CD4-positive, alpha-beta T cell (primary cell): Measurements from ENCODE around the gene COL6A2. TPM values are rescaled to one million over a fixed set of nuclear protein-coding genes. Genes with fewer than 3 reads are reported as not detected.

Experiments
- ATAC-seq: fragments of 200-7000 bp; cut with Tn5 transposase; one replicate; pipeline ENCODE4 v1.10.0; 2022; ENCODE audit warnings: mild to moderate bottlenecking; ENCODE audit not compliant: poor library complexity
- CTCF ChIA-PET: fragments of 350-600 bp; sonication (Branson Sonifier 250); formaldehyde crosslinking; loops from one replicate; lab custom pipeline; 2021; ENCODE audit warnings: antibody characterized with exemption, inconsistent platforms; lab: Charles Lee
- POLR2A ChIA-PET: fragments of 350-600 bp; sonication (Branson Sonifier 250); formaldehyde crosslinking; loops from one replicate; lab custom pipeline; 2021; ENCODE audit warnings: antibody characterized with exemption, inconsistent platforms; lab: Charles Lee
- DNase-seq, 14 experiments: peaks; one replicate each; pipeline ENCODE4 v3.0.0-alpha.2; 2013 to 2020; ENCODE audit warnings: mixed read lengths in 2 of 14
- H3K27ac ChIP-seq, 2 donors: one replicate each; pipeline versions ENCODE4 v1.5.1 to v1.7.0; 2013; ENCODE audit warnings: low read length in 2 of 2, low read depth in 1 of 2, mild to moderate bottlenecking in 1 of 2
- H3K27me3 ChIP-seq, 2 experiments: 1 replicate in 1 of 2; 2 replicates in 1 of 2; pipeline versions ENCODE4 v1.6.1 to v1.7.0; 2013; ENCODE audit warnings: low read length in 2 of 2, control low read depth in 1 of 2, mild to moderate bottlenecking in 1 of 2, moderate library complexity in 1 of 2; ENCODE audit not compliant: insufficient read depth in 2 of 2, control insufficient read depth in 1 of 2
- H3K36me3 ChIP-seq: one replicate; pipeline ENCODE4 v1.6.1; 2013; ENCODE audit warnings: low read length, control low read depth; ENCODE audit not compliant: insufficient read depth
- H3K4me1 ChIP-seq: one replicate; pipeline ENCODE4 v1.6.1; 2013; ENCODE audit warnings: low read length, control low read depth; ENCODE audit not compliant: insufficient read depth
- H3K4me3 ChIP-seq: one replicate; pipeline ENCODE4 v1.5.1; 2013; ENCODE audit warnings: mild to moderate bottlenecking, low read length, moderate library complexity
- H3K9me3 ChIP-seq, 2 experiments: 1 replicate in 1 of 2; 2 replicates in 1 of 2; pipeline versions ENCODE4 v1.6.1 to v1.7.0; 2013; ENCODE audit warnings: low read length in 2 of 2, mild to moderate bottlenecking in 2 of 2, control low read depth in 1 of 2, moderate library complexity in 1 of 2; ENCODE audit not compliant: control insufficient read depth in 1 of 2, insufficient read depth in 1 of 2
- H3K27ac Mint-ChIP-seq: one replicate; pipeline ENCODE4 v1.8.0; 2020; ENCODE audit warnings: mixed read lengths
- H3K27me3 Mint-ChIP-seq: one replicate; pipeline ENCODE4 v1.8.0; 2021; ENCODE audit warnings: mixed read lengths
- H3K36me3 Mint-ChIP-seq: one replicate; pipeline ENCODE4 v1.8.0; 2021; ENCODE audit warnings: low read depth, mixed read lengths
- H3K4me1 Mint-ChIP-seq: one replicate; pipeline ENCODE4 v1.8.0; 2021; ENCODE audit warnings: low read depth, mixed read lengths
- H3K4me3 Mint-ChIP-seq: one replicate; pipeline ENCODE4 v1.8.0; 2020; ENCODE audit warnings: mild to moderate bottlenecking, mixed read lengths
- H3K9me3 Mint-ChIP-seq: one replicate; pipeline ENCODE4 v1.8.0; 2020; ENCODE audit warnings: mixed read lengths
- CTCF ChIP-seq: fragments of 200-600 bp; IDR thresholded peaks from one replicate; pipeline ENCODE4 v1.8.0; 2022; ENCODE audit warnings: antibody characterized with exemption, mild to moderate bottlenecking
- intact Hi-C, 2 experiments: fragments of 100-400 bp; cut with DNase I in 1 of 2; cut with micrococcal nuclease in 1 of 2; formaldehyde crosslinking; loops; one replicate each; pipeline versions ENCODE4 v1.15.1 to v1.9.0; 2023 to 2025; cut with DNase I, micrococcal nuclease
- total RNA-seq, 174 experiments: library from RNA in 2 of 174; stranded (reverse) in 2 of 174; gene quantifications; one replicate each; pipeline ENCODE4 v1.2.3 and lab custom pipeline; 2021 to 2026

COL6A2 gene
- total RNA-seq, 2 experiments from 2014 or later, result 24.1 to 26.4 TPM

- ChIA-PET POLR2A (no interaction called here), CTCF (no interaction called here)
- Mint-ChIP-seq H3K4me3 (no peak overlapping the region), H3K27me3 (no peaks in the 10 kb centered on the region), H3K9me3 (no peaks in the 10 kb centered on the region), H3K27ac (no peak overlapping the region), H3K4me1 (no peaks in the 10 kb centered on the region), H3K36me3 (no peaks in the 10 kb centered on the region)
- Histone ChIP-seq H3K27ac (no peak overlapping the region), H3K4me3 (no peak overlapping the region), H3K36me3 (no peaks in the 10 kb centered on the region), H3K9me3 (peaks cover 0 to 6% of the 10 kb centered on the region in 2 experiments), H3K4me1 (peaks cover 7% of the 10 kb centered on the region), H3K27me3 (no peaks in the 10 kb centered on the region)
- ATAC-seq, result no peak
- no peak for TF ChIP-seq CTCF
- DNase-seq, result no peak
- intact Hi-C loops, result no loop called here
These were observed 58.8 kb downstream of the COL6A2 start for GRCh38 chr21:46156678-46157077.

DNA sequence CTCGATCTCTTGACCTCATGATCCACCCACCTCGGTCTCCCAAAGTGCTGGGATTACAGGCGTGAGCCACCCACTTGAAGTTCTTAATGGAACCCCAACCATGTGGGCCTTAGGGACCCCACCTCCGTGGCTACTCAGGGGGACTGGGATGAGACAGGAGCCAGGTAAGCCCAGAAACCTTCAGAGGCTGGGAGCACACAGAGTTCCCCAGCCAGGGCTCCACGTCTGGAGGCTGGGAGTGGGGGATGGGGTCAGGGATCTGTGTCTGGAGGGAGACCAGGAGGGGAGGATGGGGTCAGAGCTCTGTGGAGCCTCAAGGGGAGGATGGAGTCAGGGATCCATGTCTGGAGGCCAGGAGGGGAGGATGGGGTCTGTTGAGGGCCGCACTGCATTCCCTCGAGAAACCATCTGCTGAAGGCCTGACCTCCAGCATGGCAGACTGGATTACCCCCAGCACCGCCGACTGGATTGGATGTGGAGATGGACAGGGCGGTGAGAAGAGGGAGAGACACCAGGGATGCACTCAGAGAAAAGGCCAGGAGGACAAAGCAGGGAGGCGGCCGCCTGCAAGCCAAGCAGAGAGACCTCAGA is 59.6 kb downstream of the COL6A2 start:
- TF ChIP-seq CTCF, result no peak
- Histone ChIP-seq H3K4me1 (peaks cover 7% of the 10 kb centered on the region), H3K9me3 (peaks cover 0 to 12% of the 10 kb centered on the region in 2 experiments), H3K4me3 (no peak overlapping the region), H3K36me3 (no peaks in the 10 kb centered on the region), H3K27me3 (no peaks in the 10 kb centered on the region), H3K27ac (no peak overlapping the region)
- no peaks in the 10 kb centered on the region for H3K4me1 Mint-ChIP-seq
- DNase-seq, result peak in 2 of 14 experiments; percentile 3 to 16
- ChIA-PET POLR2A (no interaction called here), CTCF (no interaction called here)
- H3K27me3 Mint-ChIP-seq, result no peaks in the 10 kb centered on the region
- H3K9me3 Mint-ChIP-seq, result no peaks in the 10 kb centered on the region
- no peak for ATAC-seq
- no peaks in the 10 kb centered on the region for H3K36me3 Mint-ChIP-seq
- H3K27ac Mint-ChIP-seq, result no peak overlapping the region
- no peak overlapping the region for H3K4me3 Mint-ChIP-seq
- intact Hi-C loops, result no loop called here

DNA sequence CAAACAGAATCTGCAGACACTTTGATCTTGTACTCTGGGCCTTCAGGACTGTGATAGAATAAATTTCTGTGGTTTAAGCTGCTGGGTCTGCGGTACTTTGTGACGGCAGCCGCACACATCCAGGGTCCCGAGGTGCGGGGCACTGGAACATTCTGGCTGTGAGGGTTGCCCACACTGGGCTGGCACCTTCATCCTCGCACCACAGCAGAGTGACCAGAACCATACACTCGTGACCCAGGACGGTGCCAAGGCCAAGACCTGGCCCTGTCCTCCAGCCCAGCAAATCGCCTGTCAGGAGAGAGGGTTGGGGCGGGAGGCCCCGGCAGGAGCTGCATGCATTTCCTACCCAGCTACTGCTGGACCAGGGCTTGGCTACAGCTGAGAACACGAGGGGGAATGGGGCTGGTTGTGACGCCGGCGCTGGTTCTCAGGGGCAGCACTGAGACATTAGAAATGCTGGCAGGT is 60.1 kb downstream of the COL6A2 start:
- DNase-seq, result peak in 2 of 14 experiments; percentile 4 to 10
- Histone ChIP-seq H3K27ac (no peak overlapping the region), H3K36me3 (no peaks in the 10 kb centered on the region), H3K27me3 (no peaks in the 10 kb centered on the region), H3K4me3 (no peak overlapping the region), H3K4me1 (peaks cover 6% of the 10 kb centered on the region), H3K9me3 (peaks cover 0 to 12% of the 10 kb centered on the region in 2 experiments)
- POLR2A ChIA-PET, result no interaction called here
- Mint-ChIP-seq H3K4me3 (no peak overlapping the region), H3K27me3 (no peaks in the 10 kb centered on the region), H3K9me3 (no peaks in the 10 kb centered on the region), H3K36me3 (no peaks in the 10 kb centered on the region), H3K4me1 (no peaks in the 10 kb centered on the region), H3K27ac (no peak overlapping the region)
- ATAC-seq, result no peak
- CTCF ChIA-PET, result no interaction called here
- no peak for TF ChIP-seq CTCF
- intact Hi-C loops, result no loop called here
